Activated B cell treated with CpG ODN at 0.5 μM for 24 hours (primary cell): Measurements from ENCODE around the gene LIN54. TPM values are rescaled to one million over a fixed set of nuclear protein-coding genes. Genes with fewer than 3 reads are reported as not detected.

Source experiments
- ATAC-seq: fragments of 200-7000 bp; cut with Tn5 transposase; one replicate; pipeline ENCODE4 v1.10.0; 2021; ENCODE audit warnings: low read depth, mild to moderate bottlenecking, moderate library complexity
- CTCF ChIA-PET: fragments of 350-600 bp; sonication (Branson Sonifier 250); formaldehyde crosslinking; loops from one replicate; lab custom pipeline; 2021; ENCODE audit warnings: antibody characterized with exemption; lab: Charles Lee
- POLR2A ChIA-PET: fragments of 350-600 bp; sonication (Branson Sonifier 250); formaldehyde crosslinking; loops from one replicate; lab custom pipeline; 2021; ENCODE audit warnings: antibody characterized with exemption; lab: Charles Lee
- DNase-seq: peaks from one replicate; pipeline ENCODE4 v3.0.0; 2022
- H3K27ac Mint-ChIP-seq: one replicate; pipeline ENCODE4 v1.8.0; 2020; ENCODE audit warnings: mixed read lengths
- H3K27me3 Mint-ChIP-seq: one replicate; pipeline ENCODE4 v1.8.0; 2021; ENCODE audit warnings: mixed read lengths
- H3K36me3 Mint-ChIP-seq: one replicate; pipeline ENCODE4 v1.8.0; 2021; ENCODE audit warnings: low read depth, mixed read lengths
- H3K4me1 Mint-ChIP-seq: one replicate; pipeline ENCODE4 v1.8.0; 2021; ENCODE audit warnings: mixed read lengths
- H3K4me3 Mint-ChIP-seq: one replicate; pipeline ENCODE4 v1.8.0; 2020; ENCODE audit warnings: mild to moderate bottlenecking, mixed read lengths
- H3K9me3 Mint-ChIP-seq: one replicate; pipeline ENCODE4 v1.8.0; 2020; ENCODE audit warnings: mixed read lengths
- CTCF ChIP-seq: fragments of 200-600 bp; IDR thresholded peaks from one replicate; pipeline ENCODE4 v1.8.0; 2022; ENCODE audit warnings: antibody characterized with exemption, mild to moderate bottlenecking
- intact Hi-C: fragments of 100-400 bp; cut with micrococcal nuclease; formaldehyde crosslinking; loops from one replicate; pipeline ENCODE4 v1.15.1; 2024
- total RNA-seq: library from RNA; stranded (reverse); gene quantifications from 2 replicates; pipeline ENCODE4 v1.2.3, GENCODE V29; 2022

The LIN54 gene
- total RNA-seq, 1 donor from 2014 or later, result 12.1 TPM

GRCh38 chr4:82890901-82891706, 119.5 kb downstream of the LIN54 start, which contains the start of gene SEC31A:
TSS of gene SEC31A (minus strand) at chr4:82891153. CDS start at chr4:82881936, 9,217 bp downstream.
- intact Hi-C loops, result loop anchor here (1.0 to 10.0 kb wide), 9 partner anchors 9 to 606 kb away; partner anchors contain the start of genes COPS4, COQ2, ENOPH1 and HNRNPDL
- Mint-ChIP-seq H3K27ac (peak within 1 kb of the TSS; percentile 94), H3K27me3 (no peaks in the 10 kb centered on the region), H3K9me3 (no peaks in the 10 kb centered on the region), H3K4me3 (peak within 1 kb of the TSS; percentile 93), H3K36me3 (peaks cover 41% of the 10 kb centered on the region), H3K4me1 (peaks cover 34% of the 10 kb centered on the region)
- ATAC-seq, result peak; percentile 92
- ChIA-PET CTCF (no interaction called here), POLR2A (interaction anchor here (0.6 to 4.3 kb wide), 5 partner anchors 9 to 393 kb away, joined by 3 to 33 read pairs (median 5); partner anchors contain the start of genes COPS4, COQ2, LIN54 and THAP9)
- TF ChIP-seq CTCF, result no peak
- DNase-seq, result peak; percentile 97

GRCh38 chr4:82890528-82890900, 120.1 kb downstream of the LIN54 start:
- peaks cover 41% of the 10 kb centered on the region for H3K36me3 Mint-ChIP-seq
- peaks cover 40% of the 10 kb centered on the region for H3K4me1 Mint-ChIP-seq
- POLR2A ChIA-PET, result interaction anchor here (0.6 to 4.3 kb wide), 7 partner anchors 10 to 461 kb away, joined by 3 to 33 read pairs (median 5); partner anchors contain the start of genes COPS4, COQ2, HNRNPDL and LIN54
- TF ChIP-seq CTCF, result no peak
- H3K9me3 Mint-ChIP-seq, result no peaks in the 10 kb centered on the region
- DNase-seq (no peak), ATAC-seq (no peak)
- peak overlapping the region; percentile 93 for H3K4me3 Mint-ChIP-seq
- no peaks in the 10 kb centered on the region for H3K27me3 Mint-ChIP-seq
- intact Hi-C loops, result loop anchor here (2.0 to 10.0 kb wide), 3 partner anchors 14 to 606 kb away; no protein-coding TSS in a partner anchor
- peak overlapping the region; percentile 94 for H3K27ac Mint-ChIP-seq
- CTCF ChIA-PET, result no interaction called here

- POLR2A ChIA-PET, result interaction anchor here (0.6 to 4.3 kb wide), 8 partner anchors 11 to 1860 kb away, joined by 3 to 33 read pairs (median 4); partner anchors contain the start of genes HNRNPDL and THAP9
- CTCF ChIA-PET, result interaction anchor here (0.9 kb wide), 1 partner anchor 11 kb away, joined by 4 read pairs; the partner anchor contains the start of gene THAP9
- DNase-seq (no peak), ATAC-seq (no peak)
- no peaks in the 10 kb centered on the region for H3K9me3 Mint-ChIP-seq
- H3K4me1 Mint-ChIP-seq, result peaks cover 41% of the 10 kb centered on the region
- H3K27ac Mint-ChIP-seq, result no peak overlapping the region
- H3K4me3 Mint-ChIP-seq, result peak overlapping the region; percentile 93
- intact Hi-C loops, result no loop called here
- H3K27me3 Mint-ChIP-seq, result no peaks in the 10 kb centered on the region
- peaks cover 31% of the 10 kb centered on the region for H3K36me3 Mint-ChIP-seq
- TF ChIP-seq CTCF, result no peak
Observed at GRCh38 chr4:82889287-82889686, 121.3 kb downstream of the LIN54 start.

GRCh38 chr4:82886147-82886942, 124.3 kb downstream of the LIN54 start:
- no peaks in the 10 kb centered on the region for H3K27me3 Mint-ChIP-seq
- H3K36me3 Mint-ChIP-seq, result peaks cover 29% of the 10 kb centered on the region
- peaks cover 39% of the 10 kb centered on the region for H3K4me1 Mint-ChIP-seq
- ATAC-seq (no peak), DNase-seq (no peak)
- CTCF ChIA-PET, result no interaction called here
- no peak overlapping the region for H3K4me3 Mint-ChIP-seq
- no peak for TF ChIP-seq CTCF
- no peaks in the 10 kb centered on the region for H3K9me3 Mint-ChIP-seq
- intact Hi-C loops, result no loop called here
- POLR2A ChIA-PET, result no interaction called here
- H3K27ac Mint-ChIP-seq, result no peak overlapping the region
